HepG2 (cell line): ENCODE data around the gene CATSPERD. TPM values are rescaled to one million over a fixed set of nuclear protein-coding genes. Genes with fewer than 3 reads are reported as not detected.

Experiments
- ESRRA ChIP-seq: sonication (generic); formaldehyde crosslinking; IDR thresholded peaks from 2 replicates; pipeline ENCODE4 v1.5.1; 2020; ENCODE audit warnings: mild to moderate bottlenecking, low read depth, missing genetic modification reagents
- FOSL2 ChIP-seq: sonication (generic); formaldehyde crosslinking; IDR thresholded peaks from 2 replicates; pipeline ENCODE4 v1.4.0; 2020; ENCODE audit warnings: missing genetic modification reagents
- HDAC2 ChIP-seq: sonication (generic); formaldehyde crosslinking; IDR thresholded peaks from 2 replicates; pipeline ENCODE4 v1.4.0; 2020; ENCODE audit warnings: missing genetic modification reagents
- HNRNPUL1 ChIP-seq: fragments of 200-400 bp; formaldehyde crosslinking; IDR thresholded peaks from 2 replicates; pipeline ENCODE4 v1.6.1; 2017; ENCODE audit warnings: low read depth, mild to moderate bottlenecking, low read length, moderate library complexity
- LCORL ChIP-seq, 2 experiments: fragments of 450-650 bp in 1 of 2; sonication (generic) in 1 of 2; formaldehyde crosslinking in 1 of 2; IDR thresholded peaks; 2 replicates each; pipeline versions ENCODE4 v1.5.0 to v1.6.1; 2017 to 2020; ENCODE audit warnings: antibody characterized with exemption in 1 of 2, missing genetic modification reagents in 1 of 2
- SOX5 ChIP-seq: IDR thresholded peaks from 2 replicates; pipeline ENCODE4 v1.6.1; 2016; ENCODE audit warnings: borderline replicate concordance
- XRCC5 ChIP-seq: fragments of 200-400 bp; formaldehyde crosslinking; optimal IDR thresholded peaks from 2 replicates; pipeline ENCODE3; 2017; ENCODE audit warnings: mild to moderate bottlenecking, low read length
- ZC3H13 ChIP-seq: sonication (generic); formaldehyde crosslinking; IDR thresholded peaks from 2 replicates; pipeline ENCODE4 v1.8.1; 2023; ENCODE audit warnings: mild to moderate bottlenecking, missing genetic modification reagents, moderate library complexity
- ZNF160 ChIP-seq: sonication (generic); formaldehyde crosslinking; IDR thresholded peaks from 2 replicates; pipeline ENCODE4 v1.8.0; 2022; ENCODE audit warnings: mild to moderate bottlenecking, inconsistent platforms, missing genetic modification reagents
- ZNF484 ChIP-seq: sonication (generic); formaldehyde crosslinking; IDR thresholded peaks from 2 replicates; pipeline ENCODE4 v1.5.1; 2020; ENCODE audit warnings: mild to moderate bottlenecking, low read depth, missing genetic modification reagents, borderline replicate concordance
- ZNF737 ChIP-seq: sonication (generic); formaldehyde crosslinking; IDR thresholded peaks from 2 replicates; pipeline ENCODE4 v1.5.0; 2020; ENCODE audit warnings: missing genetic modification reagents, mild to moderate bottlenecking, borderline replicate concordance
- ZNF772 ChIP-seq: sonication (generic); formaldehyde crosslinking; IDR thresholded peaks from 2 replicates; pipeline ENCODE4 v1.5.0; 2020; ENCODE audit warnings: mild to moderate bottlenecking, missing genetic modification reagents
- polyA plus RNA-seq, 8 experiments: library from polyadenylated mRNA; depleted of rRNA in 3 of 8; stranded (reverse) in 7 of 8; unstranded in 1 of 8; fragments of >200 nt; fragmentation: Illumina TruSeq in 4 of 8; extraction: Trizol in 4 of 8; gene quantifications; 2 replicates each; pipeline versions ENCODE4 v1.2.1 to v1.2.3, GENCODE V29; 2011 to 2016; ENCODE audit warnings: low read depth in 4 of 8, missing spikeins in 1 of 8, mixed read lengths in 1 of 8; ENCODE audit not compliant: insufficient read depth in 1 of 8
- total RNA-seq, 5 experiments: library from RNA; depleted of rRNA; stranded (reverse); fragments of >200 nt; fragmentation: Illumina TruSeq; extraction: Trizol; gene quantifications; 2 replicates each; pipeline ENCODE4 v1.2.3, GENCODE V29; 2016; ENCODE audit warnings: low read depth in 1 of 5
- TF ChIP-seq, protein P1 (sequence below): sonication (generic); formaldehyde crosslinking; IDR thresholded peaks from 2 replicates; pipeline ENCODE4 v1.5.1; 2020; ENCODE audit warnings: mild to moderate bottlenecking, missing genetic modification reagents, moderate library complexity
- TF ChIP-seq, protein P2 (sequence below): sonication (generic); formaldehyde crosslinking; IDR thresholded peaks from 2 replicates; pipeline ENCODE4 v1.4.0; 2020; ENCODE audit warnings: mild to moderate bottlenecking, missing genetic modification reagents, borderline replicate concordance
- TF ChIP-seq, protein P3 (sequence below): IDR thresholded peaks from 2 replicates; pipeline ENCODE4 v1.6.1; 2012; ENCODE audit warnings: low read depth, low read length, improper control_type of control experiment
- TF ChIP-seq, protein P4 (sequence below): IDR thresholded peaks from 2 replicates; pipeline ENCODE4 v1.6.1; 2016; ENCODE audit warnings: mild to moderate bottlenecking
- TF ChIP-seq, protein P5 (sequence below): sonication (generic); formaldehyde crosslinking; IDR thresholded peaks from 2 replicates; pipeline ENCODE4 v1.5.0; 2020; ENCODE audit warnings: mild to moderate bottlenecking, missing genetic modification reagents, moderate library complexity

CATSPERD gene
- total and polyA plus RNA-seq, 2 of the 13 experiments (the other 11 are each of a cell fraction or from before 2014, with no cell fraction given) = 0.04 TPM; not detected in 1

DNA sequence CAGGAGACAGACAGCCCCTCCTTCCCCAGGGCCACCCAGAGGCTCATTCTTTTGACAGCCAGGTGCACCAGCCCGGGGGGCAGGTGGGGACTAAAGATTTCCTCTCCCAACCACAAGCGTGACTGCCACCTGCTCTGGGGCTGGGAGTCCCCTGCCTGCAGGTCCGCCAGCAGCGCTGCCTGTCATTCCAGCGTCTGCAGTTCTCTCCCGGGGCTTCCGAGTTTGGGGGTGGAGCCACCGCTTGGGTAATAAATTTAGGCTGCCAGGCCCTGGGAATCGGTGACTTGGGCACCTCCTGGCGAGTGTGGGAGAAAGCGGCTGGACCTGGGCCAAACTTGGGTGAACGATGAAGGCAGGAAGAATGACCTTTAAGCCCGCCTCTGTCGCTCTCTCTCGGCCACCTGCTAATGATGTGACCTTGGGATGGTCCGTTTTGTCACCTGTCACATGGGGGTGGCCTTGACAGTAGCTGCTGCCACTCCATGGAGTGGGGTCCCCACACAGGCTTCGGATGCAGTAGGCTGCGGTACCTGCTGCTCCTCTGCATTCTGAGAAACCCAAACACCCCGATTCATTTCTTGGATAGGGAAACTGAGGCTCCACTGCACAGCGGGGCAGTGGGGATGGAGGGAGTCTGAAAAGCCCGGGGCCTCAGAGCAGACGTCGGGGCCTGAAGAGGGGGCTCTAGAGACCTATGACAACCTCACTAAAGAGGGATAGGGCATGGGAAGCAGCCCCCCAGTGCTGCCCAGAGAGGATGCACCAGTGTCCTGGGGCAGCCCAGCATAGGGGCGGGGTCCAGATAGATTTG is 106.3 kb downstream of the CATSPERD start (continued):
- TF ChIP-seq, protein P1, sequence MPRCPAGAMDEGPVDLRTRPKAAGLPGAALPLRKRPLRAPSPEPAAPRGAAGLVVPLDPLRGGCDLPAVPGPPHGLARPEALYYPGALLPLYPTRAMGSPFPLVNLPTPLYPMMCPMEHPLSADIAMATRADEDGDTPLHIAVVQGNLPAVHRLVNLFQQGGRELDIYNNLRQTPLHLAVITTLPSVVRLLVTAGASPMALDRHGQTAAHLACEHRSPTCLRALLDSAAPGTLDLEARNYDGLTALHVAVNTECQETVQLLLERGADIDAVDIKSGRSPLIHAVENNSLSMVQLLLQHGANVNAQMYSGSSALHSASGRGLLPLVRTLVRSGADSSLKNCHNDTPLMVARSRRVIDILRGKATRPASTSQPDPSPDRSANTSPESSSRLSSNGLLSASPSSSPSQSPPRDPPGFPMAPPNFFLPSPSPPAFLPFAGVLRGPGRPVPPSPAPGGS (CRISPR knock-in tag) = peak; percentile 46; the same call in 1 of the 2 replicates
- TF ChIP-seq SOX5 (CRISPR knock-in tag) = peak; percentile 61; the same call in 1 of the 2 replicates
- TF ChIP-seq ZC3H13 = peak; percentile 66
- peak; percentile 13 for TF ChIP-seq XRCC5
- TF ChIP-seq ZNF737 = no peak
- TF ChIP-seq ZNF160 = 0 out of 2 replicates have a peak, but pooled peaks have one; percentile 22
- TF ChIP-seq, protein P2, sequence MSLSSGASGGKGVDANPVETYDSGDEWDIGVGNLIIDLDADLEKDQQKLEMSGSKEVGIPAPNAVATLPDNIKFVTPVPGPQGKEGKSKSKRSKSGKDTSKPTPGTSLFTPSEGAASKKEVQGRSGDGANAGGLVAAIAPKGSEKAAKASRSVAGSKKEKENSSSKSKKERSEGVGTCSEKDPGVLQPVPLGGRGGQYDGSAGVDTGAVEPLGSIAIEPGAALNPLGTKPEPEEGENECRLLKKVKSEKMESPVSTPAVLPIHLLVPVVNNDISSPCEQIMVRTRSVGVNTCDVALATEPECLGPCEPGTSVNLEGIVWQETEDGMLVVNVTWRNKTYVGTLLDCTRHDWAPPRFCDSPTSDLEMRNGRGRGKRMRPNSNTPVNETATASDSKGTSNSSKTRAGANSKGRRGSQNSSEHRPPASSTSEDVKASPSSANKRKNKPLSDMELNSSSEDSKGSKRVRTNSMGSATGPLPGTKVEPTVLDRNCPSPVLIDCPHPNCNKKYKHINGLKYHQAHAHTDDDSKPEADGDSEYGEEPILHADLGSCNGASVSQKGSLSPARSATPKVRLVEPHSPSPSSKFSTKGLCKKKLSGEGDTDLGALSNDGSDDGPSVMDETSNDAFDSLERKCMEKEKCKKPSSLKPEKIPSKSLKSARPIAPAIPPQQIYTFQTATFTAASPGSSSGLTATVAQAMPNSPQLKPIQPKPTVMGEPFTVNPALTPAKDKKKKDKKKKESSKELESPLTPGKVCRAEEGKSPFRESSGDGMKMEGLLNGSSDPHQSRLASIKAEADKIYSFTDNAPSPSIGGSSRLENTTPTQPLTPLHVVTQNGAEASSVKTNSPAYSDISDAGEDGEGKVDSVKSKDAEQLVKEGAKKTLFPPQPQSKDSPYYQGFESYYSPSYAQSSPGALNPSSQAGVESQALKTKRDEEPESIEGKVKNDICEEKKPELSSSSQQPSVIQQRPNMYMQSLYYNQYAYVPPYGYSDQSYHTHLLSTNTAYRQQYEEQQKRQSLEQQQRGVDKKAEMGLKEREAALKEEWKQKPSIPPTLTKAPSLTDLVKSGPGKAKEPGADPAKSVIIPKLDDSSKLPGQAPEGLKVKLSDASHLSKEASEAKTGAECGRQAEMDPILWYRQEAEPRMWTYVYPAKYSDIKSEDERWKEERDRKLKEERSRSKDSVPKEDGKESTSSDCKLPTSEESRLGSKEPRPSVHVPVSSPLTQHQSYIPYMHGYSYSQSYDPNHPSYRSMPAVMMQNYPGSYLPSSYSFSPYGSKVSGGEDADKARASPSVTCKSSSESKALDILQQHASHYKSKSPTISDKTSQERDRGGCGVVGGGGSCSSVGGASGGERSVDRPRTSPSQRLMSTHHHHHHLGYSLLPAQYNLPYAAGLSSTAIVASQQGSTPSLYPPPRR = peak; percentile 67; the same call in 1 of the 2 replicates
- peak; percentile 85 for TF ChIP-seq HDAC2 (CRISPR knock-in tag)
- peak; percentile 98 for TF ChIP-seq ESRRA (CRISPR knock-in tag)
- no peak for TF ChIP-seq LCORL (IDR thresholded peaks at IDR 0.05)
- peak; percentile 97 for TF ChIP-seq LCORL (CRISPR knock-in tag; IDR thresholded peaks at IDR 0.05)
- TF ChIP-seq, protein P3, sequence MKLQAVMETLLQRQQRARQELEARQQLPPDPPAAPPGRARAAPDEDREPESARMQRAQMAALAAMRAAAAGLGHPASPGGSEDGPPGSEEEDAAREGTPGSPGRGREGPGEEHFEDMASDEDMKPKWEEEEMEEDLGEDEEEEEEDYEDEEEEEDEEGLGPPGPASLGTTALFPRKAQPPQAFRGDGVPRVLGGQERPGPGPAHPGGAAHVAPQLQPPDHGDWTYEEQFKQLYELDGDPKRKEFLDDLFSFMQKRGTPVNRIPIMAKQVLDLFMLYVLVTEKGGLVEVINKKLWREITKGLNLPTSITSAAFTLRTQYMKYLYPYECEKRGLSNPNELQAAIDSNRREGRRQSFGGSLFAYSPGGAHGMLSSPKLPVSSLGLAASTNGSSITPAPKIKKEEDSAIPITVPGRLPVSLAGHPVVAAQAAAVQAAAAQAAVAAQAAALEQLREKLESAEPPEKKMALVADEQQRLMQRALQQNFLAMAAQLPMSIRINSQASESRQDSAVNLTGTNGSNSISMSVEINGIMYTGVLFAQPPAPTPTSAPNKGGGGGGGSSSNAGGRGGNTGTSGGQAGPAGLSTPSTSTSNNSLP = no peak
- TF ChIP-seq, protein P4, sequence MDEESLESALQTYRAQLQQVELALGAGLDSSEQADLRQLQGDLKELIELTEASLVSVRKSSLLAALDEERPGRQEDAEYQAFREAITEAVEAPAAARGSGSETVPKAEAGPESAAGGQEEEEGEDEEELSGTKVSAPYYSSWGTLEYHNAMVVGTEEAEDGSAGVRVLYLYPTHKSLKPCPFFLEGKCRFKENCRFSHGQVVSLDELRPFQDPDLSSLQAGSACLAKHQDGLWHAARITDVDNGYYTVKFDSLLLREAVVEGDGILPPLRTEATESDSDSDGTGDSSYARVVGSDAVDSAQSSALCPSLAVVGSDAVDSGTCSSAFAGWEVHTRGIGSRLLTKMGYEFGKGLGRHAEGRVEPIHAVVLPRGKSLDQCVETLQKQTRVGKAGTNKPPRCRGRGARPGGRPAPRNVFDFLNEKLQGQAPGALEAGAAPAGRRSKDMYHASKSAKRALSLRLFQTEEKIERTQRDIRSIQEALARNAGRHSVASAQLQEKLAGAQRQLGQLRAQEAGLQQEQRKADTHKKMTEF (CRISPR knock-in tag) = peak; percentile 66
- no peak for TF ChIP-seq ZNF484 (CRISPR knock-in tag)
- TF ChIP-seq HNRNPUL1 = no peak
- no peak; the same call in 1 of the 2 replicates for TF ChIP-seq FOSL2 (CRISPR knock-in tag)
- TF ChIP-seq ZNF772 (CRISPR knock-in tag) = peak; percentile 72; the same call in 1 of the 2 replicates
- TF ChIP-seq, protein P5, sequence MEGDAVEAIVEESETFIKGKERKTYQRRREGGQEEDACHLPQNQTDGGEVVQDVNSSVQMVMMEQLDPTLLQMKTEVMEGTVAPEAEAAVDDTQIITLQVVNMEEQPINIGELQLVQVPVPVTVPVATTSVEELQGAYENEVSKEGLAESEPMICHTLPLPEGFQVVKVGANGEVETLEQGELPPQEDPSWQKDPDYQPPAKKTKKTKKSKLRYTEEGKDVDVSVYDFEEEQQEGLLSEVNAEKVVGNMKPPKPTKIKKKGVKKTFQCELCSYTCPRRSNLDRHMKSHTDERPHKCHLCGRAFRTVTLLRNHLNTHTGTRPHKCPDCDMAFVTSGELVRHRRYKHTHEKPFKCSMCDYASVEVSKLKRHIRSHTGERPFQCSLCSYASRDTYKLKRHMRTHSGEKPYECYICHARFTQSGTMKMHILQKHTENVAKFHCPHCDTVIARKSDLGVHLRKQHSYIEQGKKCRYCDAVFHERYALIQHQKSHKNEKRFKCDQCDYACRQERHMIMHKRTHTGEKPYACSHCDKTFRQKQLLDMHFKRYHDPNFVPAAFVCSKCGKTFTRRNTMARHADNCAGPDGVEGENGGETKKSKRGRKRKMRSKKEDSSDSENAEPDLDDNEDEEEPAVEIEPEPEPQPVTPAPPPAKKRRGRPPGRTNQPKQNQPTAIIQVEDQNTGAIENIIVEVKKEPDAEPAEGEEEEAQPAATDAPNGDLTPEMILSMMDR = peak; percentile 70
